Thoracic aorta (tissue), 2 donors: ENCODE measurements around the gene NUP153. TPM values are rescaled to one million over a fixed set of nuclear protein-coding genes. Genes with fewer than 3 reads are reported as not detected.
"Not testable (repeated sequence)": the region's sequence is repeated elsewhere in the genome, so short reads cannot be mapped to it uniquely, and the experiment has no call there.

Source experiments
- ATAC-seq: fragments of 150-250 bp; one replicate; pipeline ENCODE4 v1.8.0; 2017; ENCODE audit warnings: low read depth; ENCODE audit not compliant: insufficient number of reproducible peaks, low FRiP score
- DNase-seq: peaks from one replicate; pipeline ENCODE4 v3.0.0-alpha.2; 2020; ENCODE audit warnings: low spot score
- H3K27ac ChIP-seq, 2 donors: fragments of 200-600 bp; sonication (generic); 1 replicate in 1 of 2; 2 replicates in 1 of 2; pipeline ENCODE4 v1.5.1; 2016; ENCODE audit warnings: mild to moderate bottlenecking in 2 of 2, moderate library complexity in 2 of 2
- H3K27me3 ChIP-seq: fragments of 200-600 bp; sonication (generic); replicated peaks from 2 replicates; pipeline ENCODE4 v1.6.0; 2016; ENCODE audit warnings: mild to moderate bottlenecking; ENCODE audit not compliant: insufficient read depth
- H3K36me3 ChIP-seq: fragments of 200-600 bp; sonication (generic); one replicate; pipeline ENCODE4 v1.5.1; 2016
- H3K4me1 ChIP-seq, 2 donors: fragments of 200-600 bp; sonication (generic); 1 replicate in 1 of 2; 2 replicates in 1 of 2; pipeline versions ENCODE4 v1.5.1 to v1.6.0; 2016; ENCODE audit warnings: low read depth in 2 of 2, mild to moderate bottlenecking in 1 of 2; ENCODE audit not compliant: control insufficient read depth in 1 of 2
- H3K4me3 ChIP-seq: fragments of 200-600 bp; sonication (generic); 2 replicates; pipeline ENCODE4 v1.5.1; 2016; ENCODE audit warnings: mild to moderate bottlenecking
- H3K9me3 ChIP-seq: fragments of 200-600 bp; sonication (generic); 2 replicates; pipeline ENCODE4 v1.5.1; 2016
- CTCF ChIP-seq: fragments of 200-600 bp; sonication (generic); IDR thresholded peaks from one replicate; pipeline ENCODE4 v1.5.1; 2019; ENCODE audit warnings: antibody characterized with exemption
- total RNA-seq, 2 donors: library from RNA; depleted of rRNA; stranded (reverse); fragments of >200 nt; gene quantifications; one replicate each; pipeline versions ENCODE4 v1.1.0 to v1.2.3, GENCODE V29; 2016

NUP153 gene
- total RNA-seq, result 10 to 100 TPM; 31.5 to 44.6 TPM

GRCh38 chr6:17706580-17707370 is at the start of gene NUP153:
Gene NUP153 (minus strand): TSS chr6:17706925. CDS start chr6:17706387, 538 bp downstream.
- Histone ChIP-seq H3K9me3 (no peaks in the 10 kb centered on the region), H3K27ac (peak within 1 kb of the TSS; percentile 98 to 100), H3K4me1 (peaks cover 19 to 36% of the 10 kb centered on the region in 2 donors), H3K27me3 (no peaks in the 10 kb centered on the region), H3K36me3 (no peaks in the 10 kb centered on the region), H3K4me3 (peak within 1 kb of the TSS; percentile 99)
- ATAC-seq (peak; percentile 83), DNase-seq (peak; percentile 94)
- no peak for TF ChIP-seq CTCF

GRCh38 chr6:17754254-17754653 is 47.5 kb upstream of the NUP153 start:
- TF ChIP-seq CTCF, result no peak
- ATAC-seq (no peak), DNase-seq (no peak)
- H3K4me1 ChIP-seq, result no peaks in the 10 kb centered on the region
- no peaks in the 10 kb centered on the region for H3K27me3 ChIP-seq
- H3K4me3 ChIP-seq, result no peak overlapping the region
- no peaks in the 10 kb centered on the region for H3K9me3 ChIP-seq
- H3K36me3 ChIP-seq, result peaks cover 3% of the 10 kb centered on the region
- H3K27ac ChIP-seq, result no peak overlapping the region

- not testable (repeated sequence) for ATAC-seq, H3K27ac ChIP-seq, H3K9me3 ChIP-seq, H3K36me3 ChIP-seq, H3K27me3 ChIP-seq, DNase-seq, H3K4me3 ChIP-seq, H3K4me1 ChIP-seq
Measured at GRCh38 chr6:17745324-17745723, 38.6 kb upstream of the NUP153 start.

- not testable (repeated sequence) for DNase-seq, H3K27me3 ChIP-seq, H3K27ac ChIP-seq, H3K4me1 ChIP-seq, H3K9me3 ChIP-seq, H3K36me3 ChIP-seq, H3K4me3 ChIP-seq, ATAC-seq
Measured at GRCh38 chr6:17744757-17745308, 38.1 kb upstream of the NUP153 start.

GRCh38 chr6:17744019-17744756 is 37.5 kb upstream of the NUP153 start:
- Histone ChIP-seq H3K4me1 (no peaks in the 10 kb centered on the region), H3K4me3 (no peak overlapping the region)

More at GRCh38 chr6:17744019-17744756, 37.5 kb upstream of the NUP153 start:
- H3K27me3 ChIP-seq, result no peaks in the 10 kb centered on the region
- no peaks in the 10 kb centered on the region for H3K36me3 ChIP-seq
- DNase-seq (no peak), ATAC-seq (no peak)
- no peaks in the 10 kb centered on the region for H3K9me3 ChIP-seq
- no peak overlapping the region for H3K27ac ChIP-seq
- no peak for TF ChIP-seq CTCF
